Measurements from ENCODE around the gene GPR33.
A peak's percentile ranks its signal among the peaks of the same experiment; 100 is the strongest.
"Not testable (repeated sequence)": the region's sequence is repeated elsewhere in the genome, so short reads cannot be mapped to it uniquely, and the experiment has no call there.

GPR33 gene

DNA sequence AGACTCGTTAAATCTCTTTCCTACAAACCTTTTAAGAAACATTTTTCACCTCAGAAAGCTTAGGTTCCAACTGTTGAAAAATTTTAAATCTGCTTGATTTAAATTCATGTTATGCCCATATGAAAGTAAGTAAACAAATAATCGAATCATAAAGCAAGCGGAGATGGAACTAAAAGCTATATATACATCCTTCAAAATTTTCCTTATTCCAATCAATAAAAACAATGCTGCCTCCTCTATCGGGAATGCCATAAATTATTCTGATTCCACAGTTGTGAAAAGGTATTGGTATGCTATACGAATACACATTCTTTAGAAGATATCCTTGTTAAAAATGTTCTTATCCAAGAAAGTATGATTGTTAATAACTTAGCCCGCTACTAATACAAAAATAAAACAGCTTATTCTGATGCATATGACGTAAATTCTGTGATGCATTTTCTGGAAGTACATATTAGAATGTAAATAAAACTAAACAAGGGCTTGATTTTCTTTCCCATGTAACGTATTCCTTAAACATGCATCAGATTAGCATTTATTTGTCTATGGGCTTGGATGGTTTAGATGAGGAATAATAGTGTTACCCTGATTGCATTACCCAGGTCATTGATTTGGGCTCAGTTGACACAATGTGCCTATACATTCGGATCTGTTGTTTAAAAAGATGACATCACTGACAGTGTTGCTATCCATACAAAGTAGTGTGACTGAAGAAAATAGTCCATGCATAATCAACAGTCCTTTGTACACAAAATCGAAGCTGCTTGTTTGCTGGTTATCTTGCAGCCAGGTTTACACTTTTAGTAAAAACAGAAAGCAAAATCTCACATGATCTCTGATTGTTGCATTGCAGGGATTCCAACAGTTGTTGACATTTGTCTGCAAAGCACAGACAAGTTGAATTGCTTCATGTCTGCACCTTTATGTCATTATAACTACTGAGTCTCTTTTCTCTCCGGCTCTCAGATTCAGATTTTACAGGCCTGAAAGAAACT is 29.9 kb downstream of the GPR33 start:
- no peak for DNase-seq

DNA sequence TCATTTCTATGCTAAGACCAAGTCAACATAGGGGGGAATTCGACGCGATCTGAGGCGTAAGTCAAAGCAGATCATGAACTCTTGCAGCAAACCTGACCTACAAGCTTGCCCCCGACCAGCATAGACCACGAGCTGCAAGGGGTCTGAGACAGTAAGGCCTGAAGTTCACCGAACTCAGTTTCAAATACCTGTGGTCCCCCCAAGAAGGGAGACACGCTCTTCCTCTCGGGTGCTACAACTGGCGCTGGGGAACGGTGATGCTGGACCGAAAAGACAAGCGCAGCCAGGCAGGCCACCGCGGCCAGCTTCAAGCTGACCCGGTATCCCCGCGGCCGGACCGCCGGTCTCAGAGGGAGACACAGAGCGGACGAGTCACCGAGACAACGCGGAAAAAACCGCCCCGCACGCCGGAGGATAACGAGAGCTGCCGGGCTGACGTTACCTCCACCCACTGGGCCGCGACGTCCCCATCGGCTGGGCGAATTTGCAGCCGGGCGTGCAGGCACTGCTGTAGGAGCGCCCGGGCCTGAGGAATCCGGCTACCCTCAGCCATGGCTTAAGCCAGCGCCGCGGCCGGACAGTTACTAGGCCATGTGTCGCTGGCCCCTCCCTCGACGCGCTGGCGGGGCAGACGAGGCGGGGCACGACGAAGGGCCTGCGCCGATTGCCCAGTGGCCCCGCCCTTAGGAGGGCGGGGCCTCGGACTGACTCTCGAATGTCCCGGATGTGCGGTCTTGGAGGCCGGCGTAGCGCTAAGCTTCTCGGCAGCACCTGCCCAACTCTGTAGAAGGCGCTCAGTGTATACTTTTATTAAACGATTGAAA is 30.8 kb downstream of the GPR33 start, which contains the start of gene DTD2:
Gene DTD2, minus strand, starts transcription at position 666 of the 824 bp plus-strand sequence. Its CDS starts 113 bp downstream, at position 553.
- peak; percentile 94 for DNase-seq

DNA sequence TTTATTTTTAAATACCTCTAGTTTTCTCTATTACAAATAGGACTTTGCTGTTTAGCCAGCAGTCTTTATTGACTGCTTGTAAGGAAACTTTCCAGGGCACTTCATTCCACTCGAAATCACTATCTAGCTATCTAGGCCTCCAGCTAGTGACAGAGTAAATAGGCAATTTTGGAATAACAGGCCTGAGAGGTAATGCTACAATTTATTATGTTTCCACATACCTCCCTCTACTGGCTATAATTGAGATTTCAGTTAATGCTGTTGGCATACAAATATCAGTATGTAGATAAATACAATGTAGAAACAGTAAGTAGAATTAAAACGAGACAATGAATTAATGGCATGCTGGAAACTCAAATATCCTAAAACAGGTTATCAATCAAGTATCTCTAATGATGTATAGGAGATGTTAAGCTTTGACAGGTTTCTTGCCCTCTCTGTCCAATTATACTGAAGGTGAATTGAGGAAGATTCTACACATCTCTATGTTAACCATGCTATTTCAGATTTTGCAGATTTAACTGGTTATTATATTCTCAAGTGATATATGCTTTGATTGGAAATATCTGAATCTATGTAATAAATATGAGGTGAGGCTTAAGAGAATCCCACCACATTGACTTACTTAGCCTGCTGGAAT is 37.7 kb downstream of the GPR33 start:
- DNase-seq, result peak; percentile 28

DNA sequence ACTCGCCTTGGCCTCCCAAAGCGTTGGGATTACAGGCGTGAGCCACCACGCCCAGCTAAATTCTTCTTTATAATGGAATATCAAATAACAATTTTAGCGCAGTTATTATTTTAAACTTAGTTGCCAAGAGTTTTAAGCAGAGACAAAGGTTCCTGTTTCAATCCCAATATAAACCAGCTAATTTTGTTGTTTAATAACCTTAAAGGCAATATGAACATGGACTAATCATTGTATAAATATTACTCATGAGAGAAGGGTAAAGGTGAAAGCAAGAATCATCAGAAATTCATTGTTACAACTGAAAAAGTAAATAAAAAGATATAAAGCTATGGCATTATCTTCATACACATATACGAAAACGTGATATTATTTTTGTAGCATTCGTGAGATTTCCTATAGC is 38.7 kb downstream of the GPR33 start:
- DNase-seq, result no peak

DNA sequence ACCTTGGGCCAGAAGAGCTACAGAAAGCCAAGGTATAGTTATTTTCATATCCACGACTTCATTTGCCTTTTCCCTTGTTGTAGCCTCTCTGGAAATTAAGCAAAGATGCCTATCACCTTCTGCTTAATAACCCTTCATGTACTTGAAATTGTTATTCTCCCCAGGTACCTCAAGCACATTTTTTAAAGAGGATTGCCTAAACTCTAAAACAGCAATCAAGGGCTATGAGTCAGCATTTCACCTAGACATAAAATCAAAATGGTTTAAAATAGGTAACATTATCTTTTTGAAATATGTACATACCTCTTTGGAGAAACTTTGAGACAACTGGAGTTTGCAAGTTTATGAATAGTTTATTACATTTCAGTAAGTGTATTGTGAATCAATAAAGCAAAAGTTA is 42.1 kb downstream of the GPR33 start:
- no peak for DNase-seq

DNA sequence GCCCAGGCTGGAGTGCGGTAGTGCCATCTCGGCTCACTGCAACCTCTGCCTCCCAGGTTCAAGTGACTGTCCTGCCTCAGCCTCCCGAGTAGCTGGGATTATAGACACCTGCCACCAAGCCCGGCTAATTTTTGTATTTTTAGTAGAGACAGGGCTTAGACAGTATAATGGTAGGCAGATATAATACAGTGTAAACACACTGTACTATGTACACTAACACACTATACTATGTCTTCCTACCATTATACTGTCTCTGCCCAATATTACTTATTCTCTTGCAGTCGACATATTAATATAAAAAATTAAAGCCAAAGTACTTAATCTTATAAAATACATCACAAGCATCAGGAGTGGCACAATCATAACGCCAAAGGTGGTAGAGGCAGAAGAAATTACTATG is 45.6 kb downstream of the GPR33 start:
- no peak for DNase-seq

DNA sequence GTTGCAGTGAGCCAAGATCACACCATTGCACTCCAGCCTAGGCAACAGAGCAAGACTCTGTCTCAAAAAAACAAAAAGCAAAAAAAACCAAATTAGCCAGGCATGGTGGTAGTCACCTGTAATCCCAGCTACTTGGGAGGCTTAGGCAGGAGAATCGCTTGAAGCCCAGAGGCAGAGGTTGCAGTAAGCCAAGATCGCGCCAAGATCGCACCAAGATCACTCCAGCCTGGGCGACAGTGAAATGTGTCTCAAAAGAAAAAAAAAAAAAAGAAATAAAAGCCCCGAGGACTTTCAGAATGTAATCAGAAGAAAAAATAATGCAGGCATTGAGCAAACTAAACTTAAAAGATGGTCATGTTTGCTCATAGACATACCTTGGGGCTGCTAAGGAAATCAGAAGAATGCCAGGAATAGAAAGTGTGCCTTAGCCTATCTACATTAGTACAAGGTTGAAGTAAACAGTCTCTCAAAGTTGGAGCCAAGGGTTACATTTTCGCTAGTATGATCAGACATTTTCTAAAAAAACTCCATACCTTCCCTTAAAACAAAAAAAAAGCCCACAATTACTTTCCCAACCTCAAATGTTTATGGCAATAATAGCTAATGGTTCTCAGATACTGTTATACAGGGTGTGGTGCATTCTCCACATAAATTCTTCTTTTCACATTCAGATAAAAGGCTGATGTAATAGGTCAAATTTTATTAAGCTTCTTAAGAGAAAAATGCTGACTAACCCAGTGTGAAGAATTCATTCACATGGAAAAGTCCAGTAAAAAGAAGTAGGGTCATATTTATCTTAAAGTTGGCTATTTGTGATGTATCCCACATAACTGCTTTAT is 46.3 kb downstream of the GPR33 start:
- DNase-seq, result no peak

DNA sequence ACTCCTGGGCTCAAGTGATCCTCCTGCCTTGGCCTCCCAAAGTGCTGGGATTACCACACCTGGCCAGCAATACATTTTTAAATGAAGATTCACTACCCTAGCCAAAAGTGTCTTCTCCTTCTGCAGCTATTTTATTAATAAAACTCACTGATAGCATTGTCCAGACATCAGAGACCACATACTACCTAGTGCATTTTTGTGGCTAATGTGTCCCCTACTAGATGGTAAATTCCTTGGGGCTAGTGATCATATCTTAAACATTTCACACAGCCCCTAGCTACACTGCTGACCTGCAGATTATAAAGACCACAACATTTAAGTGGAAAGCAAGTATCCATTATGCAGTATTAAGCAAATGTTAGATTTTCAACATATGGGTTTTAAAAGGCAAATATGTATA is 47.6 kb downstream of the GPR33 start:
- no peak for DNase-seq

DNA sequence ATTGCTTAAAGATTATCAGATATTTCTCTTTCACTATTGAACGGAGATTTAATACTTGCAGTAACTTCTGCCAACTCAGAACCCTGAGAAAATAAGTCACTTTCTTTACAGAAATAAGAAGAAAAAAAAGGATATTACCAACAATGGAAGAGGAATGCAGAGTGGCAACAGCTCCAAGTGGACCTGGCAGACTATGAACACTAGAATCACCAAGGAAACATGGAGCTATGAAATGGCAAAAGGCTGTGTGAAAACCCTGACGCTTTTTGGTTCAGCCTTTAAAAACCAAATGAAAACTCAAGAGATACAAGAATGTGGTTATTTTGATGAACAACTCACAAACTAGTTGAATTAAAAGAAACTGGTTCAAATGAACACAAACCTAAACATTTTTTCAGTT is 48.3 kb downstream of the GPR33 start:
- no peak for DNase-seq

DNA sequence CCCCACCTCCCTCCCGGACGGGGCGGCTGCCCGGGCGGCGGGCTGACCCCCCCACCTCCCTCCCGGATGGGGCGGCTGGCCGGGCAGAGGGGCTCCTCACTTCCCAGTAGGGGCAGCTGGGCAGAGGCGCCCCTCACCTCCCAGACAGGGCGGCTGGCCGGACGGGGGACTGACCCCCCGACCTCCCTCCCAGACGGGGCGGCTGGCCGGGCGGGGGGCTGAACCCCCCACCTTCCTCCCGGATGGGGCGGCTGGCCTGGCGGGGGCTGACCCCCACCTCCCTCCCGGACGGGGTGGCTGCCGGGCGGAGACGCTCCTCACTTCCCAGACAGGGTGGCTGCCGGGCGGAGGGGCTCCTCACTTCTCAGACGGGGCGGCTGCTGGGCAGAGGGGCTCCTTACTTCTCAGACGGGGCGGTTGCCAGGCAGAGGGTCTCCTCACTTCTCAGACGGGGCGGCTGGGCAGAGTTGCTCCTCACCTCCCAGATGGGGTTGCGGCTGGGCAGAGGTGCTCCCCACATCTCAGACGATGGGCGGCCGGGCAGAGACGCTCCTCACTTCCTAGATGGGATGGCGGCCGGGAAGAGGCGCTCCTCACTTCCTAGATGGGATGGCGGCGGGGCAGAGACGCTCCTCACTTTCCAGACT is 50.7 kb downstream of the GPR33 start:
- not testable (repeated sequence) for DNase-seq

DNA sequence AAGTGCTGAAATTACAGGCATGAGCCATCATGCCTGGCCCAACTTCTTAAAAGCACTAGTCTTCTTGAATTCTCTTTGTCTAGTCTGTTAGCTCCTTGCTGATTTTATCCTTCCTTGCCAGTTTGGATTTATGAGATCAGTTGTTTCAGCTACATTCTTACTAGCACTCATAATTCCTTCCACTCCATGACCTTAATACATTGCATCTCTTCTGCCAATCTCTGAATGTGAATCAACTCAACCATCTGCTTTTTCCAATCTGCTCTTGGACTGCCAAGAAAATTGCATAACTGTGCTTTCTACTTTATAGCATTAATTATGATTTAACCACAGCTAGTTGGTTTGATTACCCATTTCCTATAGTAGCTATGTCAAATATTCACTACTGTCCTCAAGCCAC is 52.6 kb downstream of the GPR33 start:
- no peak for DNase-seq
